Thyroid gland (tissue), 4 donors: ENCODE results near the gene HSF4.

ENCODE experiments used
- POLR2A ChIP-seq, 2 donors: fragments of 450-650 bp; IDR thresholded peaks; one replicate each; pipeline ENCODE4 v1.6.1; 2017; ENCODE audit warnings: antibody characterized with exemption in 2 of 2, mild to moderate bottlenecking in 2 of 2, moderate library complexity in 1 of 2
- TF ChIP-seq, protein P1 (sequence below), 6 experiments: fragments of 200-600 bp in 3 of 6; fragments of 450-650 bp in 3 of 6; sonication (generic) in 3 of 6; IDR thresholded peaks; one replicate each; pipeline ENCODE4 v1.5.1; 2016 to 2019; ENCODE audit warnings: antibody characterized with exemption in 6 of 6, mild to moderate bottlenecking in 2 of 6, inconsistent platforms in 1 of 6, moderate library complexity in 1 of 6

DNA sequence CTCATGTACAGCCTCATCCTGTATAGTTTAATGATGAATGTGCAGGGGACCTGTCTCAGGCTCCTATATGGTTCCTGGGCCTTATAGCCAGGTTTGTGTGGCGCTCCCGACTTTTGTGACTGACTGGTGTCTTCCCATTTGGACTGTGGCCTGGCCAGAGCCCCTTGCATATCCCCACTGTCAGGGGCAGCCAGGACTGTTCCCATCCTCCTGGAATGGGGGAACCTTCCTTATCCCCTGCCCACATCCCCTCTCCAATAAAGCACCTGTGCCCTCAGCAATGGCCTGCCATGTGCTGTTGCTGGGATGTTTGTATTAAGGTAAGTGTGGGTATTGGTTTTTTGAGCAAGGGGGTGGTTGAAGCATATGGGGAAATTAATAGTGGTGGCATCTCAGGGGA, 16.3 kb upstream of the HSF4 start:
- TF ChIP-seq, protein P1, sequence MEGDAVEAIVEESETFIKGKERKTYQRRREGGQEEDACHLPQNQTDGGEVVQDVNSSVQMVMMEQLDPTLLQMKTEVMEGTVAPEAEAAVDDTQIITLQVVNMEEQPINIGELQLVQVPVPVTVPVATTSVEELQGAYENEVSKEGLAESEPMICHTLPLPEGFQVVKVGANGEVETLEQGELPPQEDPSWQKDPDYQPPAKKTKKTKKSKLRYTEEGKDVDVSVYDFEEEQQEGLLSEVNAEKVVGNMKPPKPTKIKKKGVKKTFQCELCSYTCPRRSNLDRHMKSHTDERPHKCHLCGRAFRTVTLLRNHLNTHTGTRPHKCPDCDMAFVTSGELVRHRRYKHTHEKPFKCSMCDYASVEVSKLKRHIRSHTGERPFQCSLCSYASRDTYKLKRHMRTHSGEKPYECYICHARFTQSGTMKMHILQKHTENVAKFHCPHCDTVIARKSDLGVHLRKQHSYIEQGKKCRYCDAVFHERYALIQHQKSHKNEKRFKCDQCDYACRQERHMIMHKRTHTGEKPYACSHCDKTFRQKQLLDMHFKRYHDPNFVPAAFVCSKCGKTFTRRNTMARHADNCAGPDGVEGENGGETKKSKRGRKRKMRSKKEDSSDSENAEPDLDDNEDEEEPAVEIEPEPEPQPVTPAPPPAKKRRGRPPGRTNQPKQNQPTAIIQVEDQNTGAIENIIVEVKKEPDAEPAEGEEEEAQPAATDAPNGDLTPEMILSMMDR (IDR thresholded peaks at IDR 0.05), result no peak
- no peak for TF ChIP-seq POLR2A (IDR thresholded peaks at IDR 0.05)
